Activated CD8-positive, alpha-beta T cell treated with anti-CD3 and anti-CD28 coated beads, Interleukin-2, amount 10 ng/mL, durations not matched to agents 7 days and 5 days (primary cell): ENCODE measurements around the gene TMEM11. TPM values are rescaled to one million over a fixed set of nuclear protein-coding genes. Genes with fewer than 3 reads are reported as not detected.

Experiments
- ATAC-seq: fragments of 150-1000 bp; cut with Tn5 transposase; one replicate; pipeline ENCODE4 v1.10.0; 2021; ENCODE audit warnings: moderate library complexity
- CTCF ChIA-PET: fragments of 350-600 bp; sonication (Branson Sonifier 250); formaldehyde crosslinking; loops from one replicate; lab custom pipeline; 2021; ENCODE audit warnings: antibody characterized with exemption; lab: Charles Lee
- POLR2A ChIA-PET: fragments of 350-600 bp; sonication (Branson Sonifier 250); formaldehyde crosslinking; loops from one replicate; lab custom pipeline; 2021; ENCODE audit warnings: antibody characterized with exemption; lab: Charles Lee
- DNase-seq: peaks from one replicate; pipeline ENCODE4 v3.0.0-alpha.2; 2020
- H3K27ac Mint-ChIP-seq: one replicate; pipeline ENCODE4 v1.8.0; 2021; ENCODE audit warnings: mild to moderate bottlenecking, mixed read lengths
- H3K27me3 Mint-ChIP-seq: one replicate; pipeline ENCODE4 v1.8.0; 2021; ENCODE audit warnings: low read depth, mixed read lengths
- H3K36me3 Mint-ChIP-seq: one replicate; pipeline ENCODE4 v1.8.0; 2021; ENCODE audit warnings: low read depth, mixed read lengths
- H3K4me1 Mint-ChIP-seq: one replicate; pipeline ENCODE4 v1.8.0; 2021; ENCODE audit warnings: low read depth, mixed read lengths
- H3K4me3 Mint-ChIP-seq: one replicate; pipeline ENCODE4 v1.8.0; 2021; ENCODE audit warnings: mild to moderate bottlenecking, mixed read lengths
- H3K9me3 Mint-ChIP-seq: one replicate; pipeline ENCODE4 v1.8.0; 2022; ENCODE audit warnings: mixed read lengths; ENCODE audit not compliant: insufficient read depth
- total RNA-seq, 2 experiments: library from RNA; stranded (reverse); gene quantifications; one replicate each; pipeline ENCODE4 v1.2.3, GENCODE V29; 2021

The TMEM11 gene
- total RNA-seq, 2 experiments from 2014 or later = 22.2 to 27.7 TPM

DNA sequence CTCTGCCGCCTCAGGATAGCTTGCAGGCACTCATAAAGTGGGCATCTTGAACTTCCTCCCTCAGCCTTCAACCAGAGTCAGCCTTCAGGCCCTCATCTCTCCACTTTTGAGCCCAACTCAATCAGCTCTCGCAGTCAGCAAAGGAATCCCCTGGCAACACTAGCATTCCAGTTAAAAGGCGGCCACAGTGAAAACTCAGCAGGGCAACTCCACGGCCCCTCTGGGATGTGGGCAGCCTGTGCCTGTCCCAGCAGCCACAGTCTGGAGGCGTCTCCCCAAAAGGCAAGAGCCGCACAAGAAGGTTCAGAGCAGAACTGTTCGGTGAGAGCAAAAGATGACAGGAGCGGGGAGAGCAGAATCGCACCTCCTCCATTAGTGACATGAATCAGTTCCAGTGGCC lies 9.0 kb downstream of the TMEM11 start:
- Mint-ChIP-seq H3K27ac (peak overlapping the region; percentile 64), H3K4me3 (no peak overlapping the region)
- CTCF ChIA-PET = no interaction called here

DNA sequence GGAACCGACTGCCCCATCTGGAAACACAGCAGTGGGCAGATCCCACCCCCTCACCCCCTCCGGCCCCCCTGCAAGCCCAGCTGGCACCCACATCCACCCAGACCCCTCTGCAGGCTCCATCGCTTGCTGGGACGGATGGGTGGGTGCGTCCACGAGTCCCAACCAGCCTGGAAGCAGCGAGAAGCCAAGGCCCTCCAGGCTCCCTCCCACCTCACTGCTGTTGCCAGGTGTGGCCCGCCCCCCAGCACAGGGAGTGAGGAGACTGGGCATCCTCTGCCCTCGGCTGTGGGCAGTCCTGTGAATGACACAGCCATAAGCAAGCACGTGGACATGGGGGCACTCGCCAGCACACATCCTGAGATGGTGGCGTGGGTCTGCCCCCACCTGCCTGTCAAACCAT lies 11.4 kb downstream of the TMEM11 start:
- H3K4me1 Mint-ChIP-seq = peaks cover 3% of the 10 kb centered on the region
- no peaks in the 10 kb centered on the region for H3K27me3 Mint-ChIP-seq
- DNase-seq (no peak), ATAC-seq (no peak)
- H3K9me3 Mint-ChIP-seq = no peaks in the 10 kb centered on the region
- peaks cover 19% of the 10 kb centered on the region for H3K36me3 Mint-ChIP-seq
- CTCF ChIA-PET = interaction anchor here (0.6 kb wide), 1 partner anchor 79 kb away, joined by 3 read pairs; no protein-coding TSS in a partner anchor
- H3K4me3 Mint-ChIP-seq = no peak overlapping the region
- POLR2A ChIA-PET = no interaction called here
- H3K27ac Mint-ChIP-seq = no peak overlapping the region

More for the DNA sequence above, 9.0 kb downstream of the TMEM11 start:
- DNase-seq = no peak
- Mint-ChIP-seq H3K27me3 (no peaks in the 10 kb centered on the region), H3K4me1 (peaks cover 5% of the 10 kb centered on the region), H3K9me3 (no peaks in the 10 kb centered on the region), H3K36me3 (peaks cover 10% of the 10 kb centered on the region)
- ATAC-seq = no peak
- POLR2A ChIA-PET = no interaction called here

DNA sequence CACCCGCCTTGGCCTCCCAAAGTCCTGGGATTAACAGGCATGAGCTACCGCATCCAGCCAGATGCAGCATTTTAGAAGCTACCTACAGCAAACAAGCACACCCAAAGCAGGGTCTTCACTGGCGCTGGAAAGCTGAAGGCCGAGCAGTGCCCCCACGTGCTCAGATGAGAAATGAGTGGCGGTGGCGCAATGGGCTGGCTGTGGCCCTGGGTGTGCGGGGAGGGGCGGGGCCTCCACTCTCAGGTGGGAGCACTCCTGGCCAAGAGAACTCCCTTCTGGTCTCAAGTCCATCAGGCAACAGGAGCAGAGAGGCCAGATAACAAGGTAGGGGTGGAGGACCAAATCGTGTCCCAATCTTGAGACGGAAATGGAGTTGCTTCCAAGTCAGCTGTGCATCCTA lies 12.1 kb downstream of the TMEM11 start:
- Mint-ChIP-seq H3K9me3 (no peaks in the 10 kb centered on the region), H3K27me3 (no peaks in the 10 kb centered on the region), H3K4me3 (no peak overlapping the region), H3K27ac (no peak overlapping the region), H3K36me3 (peaks cover 25% of the 10 kb centered on the region), H3K4me1 (peaks cover 3% of the 10 kb centered on the region)
- ChIA-PET CTCF (interaction anchor here (1.0 kb wide), 1 partner anchor 78 kb away, joined by 3 read pairs; no protein-coding TSS in a partner anchor), POLR2A (no interaction called here)
- ATAC-seq = no peak
- no peak for DNase-seq

DNA sequence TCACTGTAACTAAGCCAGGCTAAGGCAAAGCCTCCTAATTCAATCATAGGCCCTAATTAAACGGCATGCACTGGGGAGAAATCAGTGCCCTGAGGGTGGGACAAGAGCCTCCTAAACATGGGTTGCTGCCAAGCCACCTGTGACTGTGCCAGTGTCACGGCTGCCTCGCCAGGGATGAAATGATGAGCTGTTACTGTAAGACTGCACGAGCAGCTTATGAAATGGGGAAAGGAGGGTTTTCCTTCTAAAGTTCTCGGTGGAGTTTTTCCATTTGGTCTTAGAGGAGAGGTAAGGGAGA lies 12.7 kb downstream of the TMEM11 start:
- Mint-ChIP-seq H3K4me1 (peaks cover 3% of the 10 kb centered on the region), H3K36me3 (peaks cover 31% of the 10 kb centered on the region), H3K4me3 (no peak overlapping the region), H3K9me3 (no peaks in the 10 kb centered on the region), H3K27me3 (no peaks in the 10 kb centered on the region), H3K27ac (peak overlapping the region; percentile 32)
- ATAC-seq (no peak), DNase-seq (no peak)
- POLR2A ChIA-PET = no interaction called here
- CTCF ChIA-PET = interaction anchor here (1.0 kb wide), 1 partner anchor 78 kb away, joined by 3 read pairs; no protein-coding TSS in a partner anchor

DNA sequence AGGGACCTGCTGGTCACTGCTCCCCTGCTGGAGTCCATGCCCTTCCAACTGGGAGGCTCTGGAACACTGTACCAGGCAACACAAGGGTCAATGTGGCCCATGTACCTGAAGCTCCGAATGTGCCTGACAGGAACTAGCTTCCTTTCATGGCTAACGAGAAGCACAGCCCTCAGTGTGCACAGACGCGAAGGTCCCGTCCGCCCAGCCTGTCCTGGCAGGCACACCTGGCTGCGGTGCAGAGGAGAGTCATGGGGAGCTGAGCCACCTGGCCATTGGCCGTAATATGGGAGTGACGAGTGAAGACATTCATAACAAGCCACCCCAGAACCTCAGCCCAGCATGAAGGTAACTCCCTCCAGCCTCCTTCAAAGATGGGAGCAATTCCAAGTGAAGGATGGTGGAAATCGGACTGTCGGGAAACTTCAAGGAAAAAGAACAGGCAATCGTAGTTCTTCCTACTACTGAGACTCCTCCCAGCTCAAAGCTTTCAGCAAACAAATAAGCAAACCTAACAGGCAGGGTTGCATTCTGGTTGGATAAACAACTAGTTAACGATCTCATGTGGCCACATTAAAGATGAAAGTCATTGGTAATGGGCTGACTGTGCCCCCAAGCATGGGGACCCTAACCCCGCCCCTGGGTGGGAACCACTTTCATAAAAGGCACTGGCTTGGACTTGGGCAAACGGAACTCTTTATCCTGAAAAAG lies 13.2 kb downstream of the TMEM11 start:
- POLR2A ChIA-PET = no interaction called here
- Mint-ChIP-seq H3K27ac (no peak overlapping the region), H3K36me3 (peaks cover 31% of the 10 kb centered on the region)

DNA sequence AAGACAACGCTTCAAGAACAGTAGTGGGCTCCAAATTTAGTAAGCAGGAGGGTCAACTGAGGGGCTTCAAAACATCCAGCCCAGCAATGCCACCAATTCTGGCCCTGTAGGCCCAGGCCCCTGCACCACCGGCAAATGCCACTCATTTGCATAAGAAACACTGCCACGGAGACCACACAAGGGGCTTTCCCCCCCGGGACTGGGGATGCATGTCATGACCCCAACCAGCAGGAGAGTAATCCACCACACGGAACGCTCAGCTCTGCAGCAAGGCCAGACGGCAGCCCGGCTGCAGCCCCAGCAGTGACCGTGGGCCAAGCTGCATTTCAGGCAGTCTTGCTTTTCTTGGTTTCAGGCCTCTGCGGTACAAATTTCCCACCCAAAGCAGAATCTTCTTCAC lies 14.1 kb downstream of the TMEM11 start:
- POLR2A ChIA-PET = no interaction called here
- Mint-ChIP-seq H3K36me3 (peaks cover 29% of the 10 kb centered on the region), H3K4me3 (no peak overlapping the region), H3K27me3 (no peaks in the 10 kb centered on the region), H3K27ac (no peak overlapping the region), H3K9me3 (no peaks in the 10 kb centered on the region), H3K4me1 (peaks cover 3% of the 10 kb centered on the region)
- ATAC-seq = no peak
- DNase-seq = no peak
- CTCF ChIA-PET = no interaction called here

More for the DNA sequence above, 13.2 kb downstream of the TMEM11 start:
- CTCF ChIA-PET = interaction anchor here (0.8 to 1.0 kb wide), 2 partner anchors 79 to 82 kb away, joined by 3 read pairs; no protein-coding TSS in a partner anchor
- Mint-ChIP-seq H3K27me3 (no peaks in the 10 kb centered on the region), H3K4me1 (peaks cover 3% of the 10 kb centered on the region), H3K9me3 (no peaks in the 10 kb centered on the region), H3K4me3 (no peak overlapping the region)
- ATAC-seq = no peak
- DNase-seq = no peak

DNA sequence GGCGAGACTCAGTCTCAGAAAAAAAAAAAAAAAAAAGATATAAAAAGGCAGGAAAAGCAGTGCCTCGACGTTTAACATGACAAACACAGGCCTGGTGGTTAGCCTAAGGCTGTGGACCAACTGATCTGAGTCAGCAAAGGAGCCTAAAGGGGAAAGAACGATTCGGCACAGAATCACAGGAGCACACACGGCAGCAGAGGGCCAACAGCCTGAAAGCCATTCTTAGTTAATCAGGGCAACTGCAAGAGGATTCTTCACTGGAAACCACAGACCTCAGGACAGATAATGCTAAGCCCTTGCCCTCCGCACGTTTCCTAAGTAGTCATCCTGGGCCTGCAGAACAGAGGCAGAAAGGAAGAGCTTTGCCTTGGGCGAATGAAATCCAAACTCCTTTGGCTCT lies 14.7 kb downstream of the TMEM11 start:
- Mint-ChIP-seq H3K4me3 (no peak overlapping the region), H3K4me1 (peaks cover 3% of the 10 kb centered on the region), H3K27ac (no peak overlapping the region), H3K36me3 (peaks cover 28% of the 10 kb centered on the region), H3K9me3 (no peaks in the 10 kb centered on the region), H3K27me3 (no peaks in the 10 kb centered on the region)
- ChIA-PET CTCF (no interaction called here), POLR2A (no interaction called here)
- DNase-seq = no peak
- no peak for ATAC-seq

DNA sequence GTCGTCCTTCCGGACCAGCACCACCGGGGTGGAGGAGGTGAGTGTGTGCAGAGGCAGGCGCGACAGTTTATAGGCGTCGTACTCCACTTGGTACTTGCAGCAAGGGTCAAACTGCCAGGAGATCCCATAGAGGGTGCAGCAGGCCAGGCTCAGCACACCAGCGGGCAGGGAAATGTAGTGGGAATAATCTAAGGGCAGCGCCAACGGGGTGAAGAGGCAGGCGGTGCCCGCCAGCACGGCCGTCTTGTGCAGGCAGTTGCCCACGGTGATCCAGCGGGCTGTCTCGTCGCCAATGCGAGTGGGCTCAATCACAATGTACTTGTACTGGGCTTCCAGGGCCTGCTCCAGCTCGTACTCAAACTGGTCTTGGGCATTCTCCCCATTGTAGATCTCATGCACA lies 15.6 kb downstream of the TMEM11 start:
- ATAC-seq = no peak
- no peak overlapping the region for H3K27ac Mint-ChIP-seq
- peaks cover 30% of the 10 kb centered on the region for H3K36me3 Mint-ChIP-seq
- ChIA-PET POLR2A (no interaction called here), CTCF (no interaction called here)
- H3K4me1 Mint-ChIP-seq = peaks cover 6% of the 10 kb centered on the region
- H3K4me3 Mint-ChIP-seq = no peak overlapping the region
- H3K9me3 Mint-ChIP-seq = no peaks in the 10 kb centered on the region
- no peaks in the 10 kb centered on the region for H3K27me3 Mint-ChIP-seq
- DNase-seq = no peak

DNA sequence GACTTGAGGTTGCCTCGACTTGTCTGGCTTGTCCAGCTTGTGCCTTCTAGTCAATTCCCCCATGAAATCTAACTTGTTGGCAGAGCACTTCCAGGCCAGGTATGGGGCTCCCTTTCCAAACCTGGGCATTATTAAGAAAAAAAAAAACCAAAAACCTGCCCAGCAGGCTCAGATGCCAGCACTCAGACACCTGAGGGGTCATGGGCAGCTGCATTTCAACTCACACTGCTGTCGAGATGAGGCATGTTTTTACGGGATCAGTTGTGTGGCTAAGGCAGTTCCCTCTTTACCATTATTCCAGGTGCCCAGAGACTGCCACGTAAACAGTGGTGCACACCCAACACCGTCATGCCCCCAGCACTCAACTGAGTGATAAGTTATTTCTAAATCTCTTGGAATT lies 17.8 kb downstream of the TMEM11 start:
- ChIA-PET POLR2A (no interaction called here), CTCF (interaction anchor here (1.0 kb wide), 1 partner anchor 97 kb away, joined by 3 read pairs; no protein-coding TSS in a partner anchor)
- Mint-ChIP-seq H3K4me1 (peaks cover 16% of the 10 kb centered on the region), H3K9me3 (no peaks in the 10 kb centered on the region), H3K36me3 (peaks cover 35% of the 10 kb centered on the region), H3K27me3 (no peaks in the 10 kb centered on the region), H3K4me3 (no peak overlapping the region), H3K27ac (no peak overlapping the region)
- ATAC-seq (no peak), DNase-seq (no peak)

DNA sequence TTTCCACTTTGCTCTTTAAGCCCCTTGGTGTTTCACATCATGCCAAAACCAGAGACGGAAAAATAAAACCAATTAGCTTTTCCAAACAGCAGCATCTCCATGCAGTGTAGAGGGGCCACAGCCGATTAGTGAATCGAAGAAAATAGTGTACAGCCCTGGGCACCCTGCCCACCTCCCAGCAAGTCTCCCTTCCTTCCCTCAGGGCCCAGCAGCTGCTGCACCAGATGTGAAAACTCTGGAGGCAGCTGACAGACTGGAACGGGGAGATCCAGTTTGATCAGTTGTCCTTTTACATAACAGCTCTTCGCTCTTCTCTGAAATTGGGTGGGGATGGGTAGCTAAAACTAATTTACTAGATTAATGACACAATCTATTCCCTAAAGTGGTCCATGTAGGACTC lies 19.3 kb downstream of the TMEM11 start:
- CTCF ChIA-PET = no interaction called here
- no peak overlapping the region for H3K27ac Mint-ChIP-seq
- POLR2A ChIA-PET = interaction anchor here (0.6 to 0.7 kb wide), 2 partner anchors 18 to 152 kb away, joined by 3 to 4 read pairs; no protein-coding TSS in a partner anchor
- peaks cover 13% of the 10 kb centered on the region for H3K4me1 Mint-ChIP-seq
- no peak overlapping the region for H3K4me3 Mint-ChIP-seq
- H3K9me3 Mint-ChIP-seq = no peaks in the 10 kb centered on the region
- no peaks in the 10 kb centered on the region for H3K27me3 Mint-ChIP-seq
- H3K36me3 Mint-ChIP-seq = peaks cover 39% of the 10 kb centered on the region
- DNase-seq (no peak), ATAC-seq (no peak)

DNA sequence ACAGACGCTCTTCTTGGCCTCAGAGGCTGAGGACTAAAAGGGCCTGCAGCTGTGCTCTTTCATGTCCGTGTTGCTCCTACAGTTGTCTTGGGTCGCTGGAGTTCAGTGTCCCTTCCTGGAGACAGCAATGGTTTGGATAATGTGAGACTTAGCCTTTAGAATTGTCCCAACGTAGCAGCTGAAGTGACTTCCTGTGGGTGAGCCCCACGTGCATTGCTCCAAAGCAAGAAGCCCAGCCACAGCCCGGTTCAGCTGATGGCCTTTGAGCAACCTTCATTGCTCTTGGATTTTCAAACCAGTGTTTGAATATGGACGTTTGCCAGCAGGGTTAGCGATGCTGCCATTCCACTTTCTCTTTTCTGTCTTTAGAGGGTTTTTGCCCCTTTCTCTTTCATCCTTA lies 19.7 kb downstream of the TMEM11 start:
- ChIA-PET POLR2A (interaction anchor here (0.6 to 0.7 kb wide), 2 partner anchors 19 to 152 kb away, joined by 3 to 4 read pairs; no protein-coding TSS in a partner anchor), CTCF (interaction anchor here (0.7 kb wide), 1 partner anchor 151 kb away, joined by 3 read pairs; the partner anchor contains the start of gene USP22)

DNA sequence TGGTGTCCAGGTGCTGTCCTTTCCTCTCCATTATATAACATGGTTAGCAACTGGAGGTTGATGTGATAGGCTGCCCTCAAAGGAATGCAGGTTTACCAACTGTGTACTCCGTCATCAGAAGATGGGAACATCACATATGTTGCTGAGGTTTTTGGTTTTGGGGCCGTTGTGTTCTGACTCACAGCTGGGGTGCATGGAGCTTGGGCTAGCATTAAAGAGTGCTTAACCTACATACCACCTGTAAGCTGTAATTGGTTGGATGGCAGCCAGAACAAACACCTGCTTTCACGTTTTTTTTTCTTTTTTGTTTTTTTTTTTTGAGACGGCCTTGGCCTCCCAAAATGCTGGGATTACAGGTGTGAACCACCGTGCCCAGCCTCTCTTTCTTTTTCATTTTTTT lies 20.9 kb downstream of the TMEM11 start:
- ChIA-PET POLR2A (interaction anchor here (1.0 kb wide), 1 partner anchor 20 kb away, joined by 3 read pairs; no protein-coding TSS in a partner anchor), CTCF (no interaction called here)
- Mint-ChIP-seq H3K36me3 (peaks cover 31% of the 10 kb centered on the region), H3K4me1 (peaks cover 13% of the 10 kb centered on the region), H3K27me3 (no peaks in the 10 kb centered on the region), H3K27ac (no peak overlapping the region), H3K4me3 (no peak overlapping the region), H3K9me3 (no peaks in the 10 kb centered on the region)
- no peak for DNase-seq
- ATAC-seq = peak; percentile 42

More for the DNA sequence above, 19.7 kb downstream of the TMEM11 start:
- Mint-ChIP-seq H3K27ac (no peak overlapping the region), H3K4me3 (no peak overlapping the region), H3K9me3 (no peaks in the 10 kb centered on the region), H3K36me3 (peaks cover 40% of the 10 kb centered on the region), H3K4me1 (peaks cover 13% of the 10 kb centered on the region), H3K27me3 (no peaks in the 10 kb centered on the region)
- DNase-seq = no peak
- ATAC-seq = no peak
